Fibroblast of villous mesenchyme (primary cell): ENCODE results near the gene HIVEP3. TPM values are rescaled to one million over a fixed set of nuclear protein-coding genes. Genes with fewer than 3 reads are reported as not detected.

Experiments used
- DNase-seq: peaks from one replicate; pipeline ENCODE4 v3.0.0-alpha.2; 2010; ENCODE audit warnings: low read depth
- H3K4me3 ChIP-seq: 2 replicates; pipeline ENCODE4 v1.5.1; 2011; ENCODE audit warnings: low read depth, mild to moderate bottlenecking, low read length
- total RNA-seq: library from RNA; depleted of rRNA; stranded (reverse); fragments of >200 nt; gene quantifications from 2 replicates; pipeline ENCODE4 v1.2.3, GENCODE V29; 2012
- TF ChIP-seq, protein P1 (sequence below): IDR thresholded peaks from 2 replicates; pipeline ENCODE4 v1.5.1; 2012; ENCODE audit warnings: low read depth, mild to moderate bottlenecking, low read length; ENCODE audit not compliant: insufficient read depth

Gene HIVEP3
- total RNA-seq, 1 donor: 0.86 TPM

DNA sequence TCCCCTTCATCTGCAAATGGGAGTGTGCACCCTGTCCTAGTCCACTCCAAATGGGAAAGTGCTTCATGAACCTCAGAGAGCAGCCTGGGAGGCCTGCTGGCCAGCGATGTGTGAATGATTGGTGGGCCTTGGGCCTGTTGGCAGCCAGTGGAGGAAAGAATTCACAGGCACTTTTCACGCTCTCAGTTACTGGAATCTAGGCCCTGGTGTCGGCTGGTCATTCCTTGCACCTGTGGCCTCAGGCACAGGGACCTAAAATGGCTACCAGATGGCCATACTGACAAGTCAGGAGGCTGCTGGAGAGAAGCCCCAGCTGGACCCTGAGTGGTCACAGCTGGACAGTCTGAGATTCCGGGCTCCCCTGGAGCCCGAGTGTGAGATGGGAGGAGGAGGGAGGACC is 415.8 kb downstream of the HIVEP3 start:
- DNase-seq: no peak
- TF ChIP-seq, protein P1, sequence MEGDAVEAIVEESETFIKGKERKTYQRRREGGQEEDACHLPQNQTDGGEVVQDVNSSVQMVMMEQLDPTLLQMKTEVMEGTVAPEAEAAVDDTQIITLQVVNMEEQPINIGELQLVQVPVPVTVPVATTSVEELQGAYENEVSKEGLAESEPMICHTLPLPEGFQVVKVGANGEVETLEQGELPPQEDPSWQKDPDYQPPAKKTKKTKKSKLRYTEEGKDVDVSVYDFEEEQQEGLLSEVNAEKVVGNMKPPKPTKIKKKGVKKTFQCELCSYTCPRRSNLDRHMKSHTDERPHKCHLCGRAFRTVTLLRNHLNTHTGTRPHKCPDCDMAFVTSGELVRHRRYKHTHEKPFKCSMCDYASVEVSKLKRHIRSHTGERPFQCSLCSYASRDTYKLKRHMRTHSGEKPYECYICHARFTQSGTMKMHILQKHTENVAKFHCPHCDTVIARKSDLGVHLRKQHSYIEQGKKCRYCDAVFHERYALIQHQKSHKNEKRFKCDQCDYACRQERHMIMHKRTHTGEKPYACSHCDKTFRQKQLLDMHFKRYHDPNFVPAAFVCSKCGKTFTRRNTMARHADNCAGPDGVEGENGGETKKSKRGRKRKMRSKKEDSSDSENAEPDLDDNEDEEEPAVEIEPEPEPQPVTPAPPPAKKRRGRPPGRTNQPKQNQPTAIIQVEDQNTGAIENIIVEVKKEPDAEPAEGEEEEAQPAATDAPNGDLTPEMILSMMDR: no peak
- H3K4me3 ChIP-seq: no peak overlapping the region

DNA sequence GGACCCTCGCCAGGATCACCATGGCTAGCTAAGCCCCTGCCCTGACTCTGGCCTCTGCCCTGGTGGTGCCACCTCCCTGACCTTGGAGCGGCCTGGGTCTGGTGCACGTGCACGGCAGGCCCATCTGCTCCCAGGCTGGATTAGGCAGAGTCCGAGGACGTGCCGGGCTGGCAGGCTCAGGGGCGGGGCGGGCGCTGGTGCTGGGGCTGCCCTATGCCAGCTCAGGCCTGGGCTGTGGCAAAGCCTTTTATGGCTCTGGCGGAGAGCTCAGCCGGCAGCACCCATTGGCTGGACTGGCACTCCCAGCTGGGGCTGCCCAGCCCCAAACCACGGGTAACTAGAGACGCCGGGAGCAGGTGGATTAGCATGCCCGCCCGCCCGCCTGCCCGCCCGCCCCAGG is 417.1 kb downstream of the HIVEP3 start:
- DNase-seq: no peak
- TF ChIP-seq, protein P1: no peak
- no peak overlapping the region for H3K4me3 ChIP-seq

DNA sequence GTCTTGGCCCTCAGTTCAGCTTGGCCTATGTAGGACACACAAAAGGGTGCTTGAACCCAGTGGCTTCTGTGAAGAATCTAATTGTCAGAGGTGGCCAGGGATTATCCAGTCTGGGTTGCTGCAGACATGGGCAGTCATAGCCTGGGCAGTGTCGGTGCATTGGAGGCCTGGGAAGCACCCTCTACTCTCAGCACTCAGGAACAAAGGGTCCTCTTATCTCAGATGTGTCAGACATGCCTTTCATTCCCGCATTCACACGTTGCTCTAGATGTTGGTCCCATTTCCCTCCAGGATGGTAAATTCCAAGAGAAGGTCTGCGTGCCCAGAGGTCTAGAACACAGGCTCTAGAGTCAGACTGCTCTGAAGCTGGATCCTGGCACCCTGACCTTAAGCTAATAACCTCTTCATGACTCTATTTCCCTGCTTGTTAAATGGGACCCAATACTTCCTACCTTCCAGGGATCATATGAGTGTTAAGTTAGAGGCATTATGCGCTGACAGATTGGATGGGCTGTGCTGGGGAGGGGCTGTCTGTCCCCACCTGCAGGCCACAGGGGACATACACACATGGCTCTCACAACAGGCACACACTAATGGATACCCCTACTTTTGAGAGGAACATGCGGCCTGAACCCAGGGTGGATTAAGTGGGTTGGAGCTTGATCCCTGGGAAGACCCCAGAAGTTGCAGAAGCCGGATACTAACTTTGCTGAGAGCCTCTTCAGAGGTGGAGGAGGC is 417.8 kb downstream of the HIVEP3 start:
- TF ChIP-seq, protein P1: no peak
- no peak overlapping the region for H3K4me3 ChIP-seq
- DNase-seq: no peak

DNA sequence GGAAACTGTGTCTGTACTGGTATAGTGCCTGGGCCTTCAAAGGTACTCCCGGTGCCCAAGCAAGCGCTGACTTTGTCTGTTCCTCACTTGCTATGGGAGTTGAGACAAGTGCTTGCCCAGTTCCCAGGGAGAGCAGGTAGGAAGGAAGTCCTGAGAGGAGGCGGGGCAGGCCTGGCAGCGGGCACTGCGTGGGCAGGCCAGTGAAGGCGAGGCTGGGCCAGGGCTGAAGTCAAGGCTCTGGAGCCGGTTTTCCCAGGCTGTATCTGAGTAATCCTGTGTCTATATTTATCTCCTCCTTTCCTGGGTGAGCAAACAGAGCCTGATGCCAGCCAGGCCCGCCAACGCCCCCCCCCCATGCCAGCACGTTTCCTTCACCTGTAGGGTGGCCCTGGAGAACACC is 418.3 kb downstream of the HIVEP3 start:
- no peak for DNase-seq
- TF ChIP-seq, protein P1: no peak

DNA sequence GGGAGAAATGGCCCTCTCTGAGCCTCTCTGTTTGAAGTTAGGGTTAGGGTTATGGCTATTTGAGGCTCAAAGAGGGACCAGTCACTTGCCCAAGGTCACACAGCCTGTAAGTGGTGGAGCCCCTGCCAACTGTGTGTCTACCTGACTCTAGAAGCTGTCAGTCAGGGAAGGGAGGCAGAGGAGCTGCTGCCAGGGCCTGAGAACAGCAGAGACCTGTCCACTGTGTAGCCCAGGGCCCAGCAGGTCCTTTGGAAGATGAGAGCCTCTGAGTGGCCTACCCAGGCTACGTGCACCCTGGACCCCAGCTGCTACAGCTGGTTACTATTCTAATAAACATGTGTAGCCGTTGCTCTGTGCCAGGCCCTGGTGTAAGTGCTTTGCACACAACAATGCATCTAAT is 419.1 kb downstream of the HIVEP3 start:
- no peak overlapping the region for H3K4me3 ChIP-seq
- DNase-seq: no peak
- TF ChIP-seq, protein P1: no peak

More for the DNA sequence above, 418.3 kb downstream of the HIVEP3 start:
- H3K4me3 ChIP-seq: no peak overlapping the region

DNA sequence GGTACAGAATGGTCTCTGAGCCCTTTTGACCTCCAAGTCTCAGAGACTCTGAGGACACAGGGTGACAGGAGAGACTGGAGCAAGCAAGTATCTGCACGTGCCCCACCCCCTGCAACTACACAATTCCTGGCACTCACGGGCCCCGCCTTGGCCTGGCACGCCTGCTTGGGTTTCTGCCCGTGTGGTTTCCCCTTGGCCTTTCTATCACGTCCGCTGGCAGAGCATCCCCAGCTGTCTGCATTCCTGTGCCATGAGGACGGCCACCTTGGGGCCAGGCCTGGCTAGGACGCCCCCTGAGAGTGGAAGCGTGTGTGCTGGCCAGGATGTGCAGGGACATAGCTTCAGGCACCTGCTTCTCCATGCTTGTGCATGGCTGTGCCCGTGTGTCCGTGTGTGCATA is 419.9 kb downstream of the HIVEP3 start:
- TF ChIP-seq, protein P1: no peak
- no peak for DNase-seq
- no peak overlapping the region for H3K4me3 ChIP-seq

DNA sequence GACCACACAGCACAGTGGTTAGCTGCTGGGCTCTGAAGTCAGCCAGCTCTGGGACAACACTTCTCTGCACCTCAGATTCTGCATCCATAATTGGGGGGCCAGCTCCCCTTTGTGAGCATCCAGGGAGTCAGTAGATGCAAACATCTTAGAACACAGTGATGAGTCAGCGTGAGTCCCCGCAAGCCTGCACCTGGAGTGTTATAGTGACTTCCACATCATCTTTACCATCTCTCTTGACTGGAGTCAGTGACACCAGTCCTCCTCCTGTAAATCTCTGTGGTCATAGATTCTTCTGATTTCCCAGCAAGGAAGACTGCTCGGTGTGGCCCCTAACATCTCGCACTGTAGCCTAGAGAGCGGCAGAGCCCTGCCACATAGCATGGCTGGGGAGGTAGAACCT is 420.3 kb downstream of the HIVEP3 start:
- H3K4me3 ChIP-seq: no peak overlapping the region
- DNase-seq: no peak
- TF ChIP-seq, protein P1: no peak
